A673 (cell line): ENCODE measurements around the gene RANBP10. TPM values are rescaled to one million over a fixed set of nuclear protein-coding genes. Genes with fewer than 3 reads are reported as not detected.

Source experiments
- BruUV-seq: library from RNA; stranded (reverse); fragments of 400-500 nt; replicated peaks from 2 replicates; lab custom pipeline; 2021; lab: Mats Ljungman, UMichigan
- CTCF ChIA-PET: fragments of 300-600 bp; sonication (Branson Sonifier 250); formaldehyde crosslinking; loops from one replicate; lab custom pipeline; 2022; ENCODE audit warnings: antibody characterized with exemption; lab: Charles Lee
- POLR2A ChIA-PET: fragments of 300-600 bp; sonication (Branson Sonifier 250); formaldehyde crosslinking; loops from one replicate; lab custom pipeline; 2022; ENCODE audit warnings: antibody characterized with exemption; ENCODE audit not compliant: low non-redundant PET; lab: Charles Lee
- DNase-seq: peaks from one replicate; pipeline ENCODE4 v3.0.0-alpha.2; 2015; ENCODE audit warnings: low spot score
- H3K27ac ChIP-seq: fragments of 200-600 bp; sonication (generic); 2 replicates; pipeline ENCODE4 v1.5.1; 2016; ENCODE audit warnings: mixed run types, low read depth, mild to moderate bottlenecking, mixed read lengths, antibody characterized with exemption, low read length; ENCODE audit not compliant: poor library complexity, severe bottlenecking
- H3K27me3 ChIP-seq: fragments of 200-600 bp; sonication (generic); replicated peaks from 2 replicates; pipeline ENCODE4 v1.6.1; 2017; ENCODE audit warnings: mixed run types, low read depth, mild to moderate bottlenecking, mixed read lengths, antibody characterized with exemption, low read length; ENCODE audit not compliant: insufficient read depth, poor library complexity
- H3K36me3 ChIP-seq: fragments of 200-600 bp; sonication (generic); 2 replicates; pipeline ENCODE4 v1.6.1; 2016; ENCODE audit warnings: mixed run types, mild to moderate bottlenecking, mixed read lengths, antibody characterized with exemption, low read length; ENCODE audit not compliant: insufficient read depth, poor library complexity, severe bottlenecking
- H3K4me1 ChIP-seq: fragments of 200-600 bp; sonication (generic); 2 replicates; pipeline ENCODE4 v1.6.1; 2017; ENCODE audit warnings: mixed run types, mild to moderate bottlenecking, mixed read lengths, antibody characterized with exemption, low read length; ENCODE audit not compliant: insufficient read depth, poor library complexity, severe bottlenecking
- H3K4me3 ChIP-seq: fragments of 200-600 bp; sonication (generic); 2 replicates; pipeline ENCODE4 v1.5.1; 2016; ENCODE audit warnings: low read depth, mixed run types, mild to moderate bottlenecking, mixed read lengths, low read length; ENCODE audit not compliant: poor library complexity, severe bottlenecking
- H3K9me3 ChIP-seq: fragments of 200-600 bp; sonication (generic); 2 replicates; pipeline ENCODE4 v1.6.1; 2016; ENCODE audit warnings: mixed run types, low read depth, mild to moderate bottlenecking, mixed read lengths, antibody characterized with exemption, low read length; ENCODE audit not compliant: poor library complexity, severe bottlenecking
- EZH2 ChIP-seq: fragments of 200-600 bp; sonication (generic); IDR thresholded peaks from 2 replicates; pipeline ENCODE4 v1.6.1; 2017; ENCODE audit warnings: borderline replicate concordance, low read depth, mild to moderate bottlenecking, mixed read lengths, antibody characterized with exemption, low read length; ENCODE audit not compliant: poor library complexity, severe bottlenecking
- intact Hi-C: fragments of 100-400 bp; cut with micrococcal nuclease; formaldehyde crosslinking; loops from one replicate; pipeline ENCODE4 v1.10.0; 2022; ENCODE audit not compliant: unreplicated experiment
- total RNA-seq: library from RNA; stranded (reverse); gene quantifications from 2 replicates; pipeline ENCODE4 v1.2.3, GENCODE V29; 2021
- TF ChIP-seq, protein P1 (sequence below): fragments of 300-800, 200-600 bp; sonication (generic); conservative IDR thresholded peaks from 2 replicates; pipeline ENCODE4 v1.5.1; 2017; ENCODE audit warnings: low read depth, mild to moderate bottlenecking, antibody characterized with exemption, low read length, moderate library complexity, mixed read lengths

Gene RANBP10
- total RNA-seq, 1 experiment from 2014 or later: 28.0 TPM

DNA sequence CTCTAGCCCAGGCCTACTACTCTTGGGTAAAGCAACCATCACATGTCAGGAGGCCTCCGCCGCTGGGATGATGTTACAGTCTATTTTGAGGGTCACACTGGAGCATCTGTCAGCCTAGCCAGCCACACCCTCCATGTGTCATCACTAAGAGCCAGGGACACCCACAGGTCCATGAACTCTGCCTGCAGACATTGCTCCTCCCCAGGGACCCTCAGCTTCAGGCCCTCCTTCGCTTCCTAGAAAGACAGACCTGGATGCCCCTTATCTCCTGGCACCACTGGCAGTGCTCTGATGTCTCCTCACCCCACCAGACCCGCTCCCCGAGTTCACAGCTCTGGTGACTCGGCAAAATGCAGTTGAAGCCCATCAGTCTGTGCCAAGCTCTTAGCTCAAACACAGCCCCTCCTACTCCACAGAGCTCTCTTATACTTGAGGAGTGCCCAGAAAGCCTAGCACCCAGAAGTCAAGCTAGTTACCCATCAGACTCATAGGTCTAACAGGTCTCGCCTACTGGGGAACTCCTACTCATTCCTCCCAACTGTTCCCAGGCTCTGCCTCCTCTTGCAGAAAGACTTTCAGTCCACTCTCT, 5.9 kb downstream of the RANBP10 start:
- no TSS peak for BruUV-seq
- POLR2A ChIA-PET: no interaction called here

DNA sequence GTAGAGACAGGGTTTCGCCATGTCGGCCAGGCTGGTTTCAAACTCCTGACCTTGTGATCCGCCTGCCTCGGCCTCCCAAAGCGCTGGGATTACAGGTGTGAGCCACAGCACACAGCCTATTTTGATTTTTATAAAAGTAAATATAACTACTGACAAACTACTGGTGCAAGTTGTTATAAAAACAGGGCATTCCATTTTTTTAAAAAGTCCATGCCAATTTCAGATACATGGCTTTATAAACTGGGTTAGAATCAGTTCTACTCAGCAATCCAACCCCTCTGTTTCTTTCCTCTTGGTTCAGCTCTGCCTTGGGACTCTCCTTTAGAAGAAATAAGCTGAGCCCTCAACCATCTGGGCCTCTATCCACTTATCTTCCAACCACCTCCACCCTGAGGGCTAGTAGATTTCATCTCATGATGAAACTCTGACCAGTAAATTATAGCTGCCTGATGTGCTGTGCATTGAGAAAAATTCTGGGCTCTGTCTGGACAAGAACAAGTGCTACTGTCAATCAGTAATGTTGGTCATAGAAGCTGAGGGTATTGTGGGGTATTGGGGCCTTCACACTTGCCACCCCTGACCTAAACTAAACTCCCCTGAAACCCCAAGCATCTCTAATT, 10.2 kb downstream of the RANBP10 start:
- TSS peak; percentile 9 for BruUV-seq
- Histone ChIP-seq H3K27ac (no peak overlapping the region), H3K36me3 (peaks cover under 1% of the 10 kb centered on the region), H3K4me3 (no peak overlapping the region), H3K27me3 (no peaks in the 10 kb centered on the region), H3K9me3 (no peaks in the 10 kb centered on the region), H3K4me1 (no peaks in the 10 kb centered on the region)
- intact Hi-C loops: no loop called here
- no peak for TF ChIP-seq EZH2
- TF ChIP-seq, protein P1, sequence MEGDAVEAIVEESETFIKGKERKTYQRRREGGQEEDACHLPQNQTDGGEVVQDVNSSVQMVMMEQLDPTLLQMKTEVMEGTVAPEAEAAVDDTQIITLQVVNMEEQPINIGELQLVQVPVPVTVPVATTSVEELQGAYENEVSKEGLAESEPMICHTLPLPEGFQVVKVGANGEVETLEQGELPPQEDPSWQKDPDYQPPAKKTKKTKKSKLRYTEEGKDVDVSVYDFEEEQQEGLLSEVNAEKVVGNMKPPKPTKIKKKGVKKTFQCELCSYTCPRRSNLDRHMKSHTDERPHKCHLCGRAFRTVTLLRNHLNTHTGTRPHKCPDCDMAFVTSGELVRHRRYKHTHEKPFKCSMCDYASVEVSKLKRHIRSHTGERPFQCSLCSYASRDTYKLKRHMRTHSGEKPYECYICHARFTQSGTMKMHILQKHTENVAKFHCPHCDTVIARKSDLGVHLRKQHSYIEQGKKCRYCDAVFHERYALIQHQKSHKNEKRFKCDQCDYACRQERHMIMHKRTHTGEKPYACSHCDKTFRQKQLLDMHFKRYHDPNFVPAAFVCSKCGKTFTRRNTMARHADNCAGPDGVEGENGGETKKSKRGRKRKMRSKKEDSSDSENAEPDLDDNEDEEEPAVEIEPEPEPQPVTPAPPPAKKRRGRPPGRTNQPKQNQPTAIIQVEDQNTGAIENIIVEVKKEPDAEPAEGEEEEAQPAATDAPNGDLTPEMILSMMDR: no peak
- ChIA-PET POLR2A (no interaction called here), CTCF (no interaction called here)
- no peak for DNase-seq

More for the DNA sequence above, 5.9 kb downstream of the RANBP10 start:
- no peaks in the 10 kb centered on the region for H3K27me3 ChIP-seq
- H3K36me3 ChIP-seq: peaks cover 15% of the 10 kb centered on the region
- peak overlapping the region; percentile 42 for H3K27ac ChIP-seq
- H3K9me3 ChIP-seq: no peaks in the 10 kb centered on the region
- H3K4me3 ChIP-seq: no peak overlapping the region
- intact Hi-C loops: no loop called here
- DNase-seq: no peak
- H3K4me1 ChIP-seq: peaks cover 6% of the 10 kb centered on the region
- TF ChIP-seq, protein P1: no peak
- TF ChIP-seq EZH2: no peak
- CTCF ChIA-PET: interaction anchor here (0.8 kb wide), 1 partner anchor 16 kb away, joined by 4 read pairs; no protein-coding TSS in a partner anchor

DNA sequence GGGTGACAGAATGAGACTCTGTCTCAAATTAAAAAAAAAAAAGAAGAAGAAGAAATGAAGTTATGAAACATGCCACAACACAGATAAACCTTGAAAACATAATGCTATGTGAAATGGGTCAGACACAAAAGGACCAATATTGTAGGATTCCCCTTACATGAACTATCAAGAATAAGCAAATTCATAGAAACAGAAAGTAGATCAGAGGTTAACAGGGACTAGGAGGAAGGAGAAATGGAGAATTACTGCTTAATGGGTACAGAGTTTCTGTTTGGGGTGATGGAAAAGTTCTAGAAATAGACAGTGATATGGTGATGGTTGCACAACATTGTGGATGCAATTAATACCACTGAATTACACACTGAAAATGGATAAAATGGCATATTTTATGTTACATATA, 16.3 kb downstream of the RANBP10 start:
- BruUV-seq: no TSS peak
- Histone ChIP-seq H3K27ac (no peak overlapping the region), H3K27me3 (no peaks in the 10 kb centered on the region), H3K36me3 (no peaks in the 10 kb centered on the region), H3K4me3 (no peak overlapping the region), H3K9me3 (no peaks in the 10 kb centered on the region), H3K4me1 (no peaks in the 10 kb centered on the region)
- POLR2A ChIA-PET: no interaction called here
- intact Hi-C loops: no loop called here
- DNase-seq: no peak
- TF ChIP-seq EZH2: no peak
- TF ChIP-seq, protein P1: no peak
- CTCF ChIA-PET: no interaction called here
